GM19043 (cell line): ENCODE data around the gene PHC2.

Source experiments
- ATAC-seq: cut with Tn5 transposase; IDR thresholded peaks from one replicate; pipeline ENCODE4 v1.9.1; 2021; ENCODE audit warnings: low read depth; ENCODE audit not compliant: unreplicated experiment

The PHC2 gene

GRCh38 chr1:33276573-33277298 lies 154.2 kb downstream of the PHC2 start:
- no peak for ATAC-seq

- no peak for ATAC-seq
Measured at GRCh38 chr1:33275706-33276572, 155.0 kb downstream of the PHC2 start.

- ATAC-seq, result no peak
Measured at GRCh38 chr1:33275195-33275594, 155.7 kb downstream of the PHC2 start.

- no peak for ATAC-seq
Measured at GRCh38 chr1:33274446-33274845, 156.4 kb downstream of the PHC2 start.

GRCh38 chr1:33273961-33274371 lies 156.9 kb downstream of the PHC2 start:
- ATAC-seq, result no peak
